ENCODE data around the gene CDK14.
A peak's percentile ranks its signal among the peaks of the same experiment; 100 is the strongest.

Gene CDK14

DNA sequence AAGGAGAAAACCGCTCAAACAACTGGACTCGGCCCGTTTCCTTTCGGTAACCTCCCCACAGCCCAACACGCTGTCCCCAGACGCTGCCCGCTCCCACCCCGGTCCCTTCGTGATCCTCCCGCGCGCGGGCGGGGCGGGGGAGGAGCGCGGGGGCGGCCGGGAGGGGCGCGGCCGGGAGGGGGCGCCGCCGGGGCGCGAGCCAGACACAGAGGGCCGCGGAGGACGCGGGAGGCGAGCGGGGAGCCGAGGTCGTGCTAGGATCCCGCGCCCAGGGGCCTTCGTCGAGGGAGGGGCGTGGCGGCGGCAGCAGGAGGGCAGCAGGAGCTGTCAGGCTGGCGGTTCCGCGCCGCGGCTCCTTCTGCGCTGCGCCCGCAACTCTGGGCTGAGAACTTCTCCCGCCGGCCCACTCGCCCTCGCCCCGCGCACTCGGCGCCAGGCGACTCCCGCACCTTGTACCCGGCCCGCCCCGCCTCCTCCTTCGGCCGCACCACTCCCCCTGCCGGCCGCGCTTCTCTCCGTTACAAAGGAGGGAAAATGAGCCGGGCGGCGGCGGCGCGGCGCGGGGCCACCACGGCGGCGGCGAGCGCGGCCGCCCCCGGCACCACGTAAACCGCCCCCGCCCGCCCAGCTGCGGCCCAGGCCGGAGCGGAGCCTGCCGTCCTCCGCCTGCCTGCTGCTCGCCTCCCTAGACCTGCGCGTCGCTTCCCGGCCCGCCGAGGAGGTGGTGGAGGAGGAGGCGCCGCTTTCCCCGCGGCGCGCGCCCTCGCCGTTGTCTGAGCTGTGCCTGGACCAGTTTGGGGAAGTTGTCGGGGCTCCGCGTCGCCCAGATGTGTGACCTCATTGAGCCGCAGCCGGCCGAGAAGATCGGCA is at the start of gene CDK14:
CDK14 (plus strand) TSS at position 521 of the 870 bp plus-strand sequence; CDS start at position 828, 307 bp downstream.
- peak; percentile 49 for DNase-seq

DNA sequence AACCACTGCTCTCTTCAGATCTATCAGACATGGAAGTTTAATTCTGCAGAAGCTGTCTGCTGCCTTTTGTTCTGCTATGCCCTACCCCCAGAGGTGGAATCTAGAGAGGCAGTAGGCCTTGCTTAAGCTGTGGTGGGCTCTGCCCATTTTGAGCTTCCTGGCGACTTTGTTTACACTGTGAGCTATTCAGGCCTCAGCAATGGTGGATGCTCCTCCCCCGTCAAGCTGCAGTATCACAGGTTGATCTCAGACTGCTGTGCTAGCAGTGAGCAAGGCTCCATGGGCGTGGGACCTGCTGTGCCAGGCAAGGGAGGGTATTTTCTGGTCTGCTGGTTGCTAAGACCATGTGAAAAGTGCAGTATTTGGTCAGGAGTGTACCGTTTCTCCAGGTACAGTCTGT is 45.1 kb upstream of the CDK14 start:
- DNase-seq: no peak

DNA sequence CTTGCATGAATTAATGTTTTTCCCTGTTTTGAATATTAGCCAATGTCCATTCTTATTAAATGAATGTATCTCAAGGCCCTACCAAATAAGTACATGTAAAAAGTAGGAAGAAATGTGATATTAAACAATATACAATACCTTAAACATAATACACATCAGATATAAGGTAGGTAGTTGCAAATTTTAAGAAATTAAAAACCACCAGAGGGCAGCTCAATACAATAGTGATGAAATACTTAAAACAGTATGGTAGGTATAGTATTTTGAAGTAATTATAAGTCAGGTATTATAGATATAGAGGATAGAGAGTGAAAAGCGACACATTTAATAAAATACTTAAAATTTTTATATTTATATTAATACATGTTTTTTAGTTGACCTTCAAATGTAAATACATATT is 43.6 kb upstream of the CDK14 start:
- DNase-seq: peak; percentile 7

- DNase-seq: peak; percentile 20
Measured at GRCh38 chr7:90560730-90561129, 35.4 kb upstream of the CDK14 start.

DNA sequence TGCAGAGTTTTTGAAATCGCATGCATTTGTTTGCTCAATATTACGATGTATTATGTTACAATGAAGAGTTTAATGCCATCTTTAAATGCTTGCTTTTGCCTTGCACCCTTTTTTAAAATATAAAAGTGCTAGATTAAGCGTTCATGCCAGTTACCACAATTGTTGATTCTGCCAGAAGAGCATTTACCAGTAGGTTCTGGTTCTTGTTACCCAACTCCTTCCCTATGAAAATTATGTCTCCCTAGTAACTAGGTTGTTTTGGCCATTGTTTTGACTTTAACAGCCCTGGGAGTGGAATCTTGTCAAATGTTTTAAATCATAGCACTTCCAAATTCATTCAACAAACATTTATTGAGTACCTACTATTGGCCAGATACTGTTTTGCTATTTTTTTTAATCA is 32.8 kb upstream of the CDK14 start:
- no peak for DNase-seq

- DNase-seq: no peak
Measured at GRCh38 chr7:90564455-90564854, 31.7 kb upstream of the CDK14 start.

DNA sequence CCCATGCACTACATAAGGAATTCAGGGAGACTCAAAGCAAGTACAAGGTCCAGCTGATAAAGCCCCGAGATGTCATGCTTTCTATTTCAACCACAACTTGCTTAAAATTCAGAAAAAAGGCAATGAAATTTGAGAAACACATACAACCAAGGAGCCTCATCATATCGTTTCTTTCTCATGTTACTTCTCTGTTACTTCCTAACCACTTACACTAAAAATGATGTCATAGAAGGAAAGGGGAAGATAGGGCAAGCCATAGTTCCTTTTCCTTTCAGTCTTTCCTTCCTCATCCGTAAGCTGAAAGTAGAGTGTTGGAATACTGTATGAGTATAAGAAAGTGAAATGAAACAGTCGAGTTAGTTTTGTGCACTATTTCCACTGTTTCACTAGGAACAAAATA is 27.9 kb upstream of the CDK14 start:
- no peak for DNase-seq

DNA sequence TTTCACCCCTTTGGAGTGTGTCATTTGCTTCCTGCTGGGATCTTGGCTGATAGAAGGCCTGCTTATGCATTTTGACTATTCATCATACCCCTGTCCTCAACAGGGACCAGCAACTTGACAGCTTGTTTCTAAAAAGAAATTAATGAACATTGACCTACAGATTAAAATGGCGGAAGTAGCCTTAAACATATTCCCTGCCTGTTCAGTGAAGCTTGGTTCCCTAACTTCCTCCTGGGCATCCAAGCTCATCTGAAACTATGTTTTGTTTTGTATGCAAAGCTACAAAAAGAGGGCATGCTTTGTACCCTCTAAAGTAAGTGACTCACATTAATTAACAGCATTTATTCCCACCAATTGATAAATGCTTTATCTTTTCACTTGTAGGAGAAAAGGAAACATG is 26.8 kb upstream of the CDK14 start:
- no peak for DNase-seq

DNA sequence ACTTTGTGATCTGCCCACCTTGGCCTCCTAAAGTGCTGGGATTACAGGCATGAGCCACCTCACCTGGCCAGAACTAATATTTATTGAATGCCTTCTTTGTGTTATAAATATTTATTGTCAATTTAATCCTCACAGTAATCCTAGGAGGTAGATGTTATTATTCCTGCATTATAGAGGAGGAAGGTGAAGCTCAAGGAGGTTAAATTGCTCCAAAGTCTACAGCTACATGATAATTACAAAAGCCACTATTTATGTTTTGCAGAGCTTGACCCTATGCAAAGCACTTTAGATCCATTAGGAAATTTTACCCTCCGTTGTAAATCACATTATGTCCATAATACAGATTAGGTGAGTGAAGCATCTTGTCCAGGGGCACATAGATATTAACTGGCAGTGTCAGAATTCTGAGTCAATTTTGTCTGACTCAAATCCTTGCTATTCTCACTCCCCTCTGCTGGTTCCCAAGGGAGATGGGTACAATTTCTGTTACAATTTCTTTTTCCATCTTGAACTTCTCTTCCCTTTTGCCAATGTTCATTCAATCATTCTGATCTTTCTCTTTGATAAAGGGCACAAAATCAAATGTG is 25.7 kb upstream of the CDK14 start:
- peak; percentile 58 for DNase-seq

DNA sequence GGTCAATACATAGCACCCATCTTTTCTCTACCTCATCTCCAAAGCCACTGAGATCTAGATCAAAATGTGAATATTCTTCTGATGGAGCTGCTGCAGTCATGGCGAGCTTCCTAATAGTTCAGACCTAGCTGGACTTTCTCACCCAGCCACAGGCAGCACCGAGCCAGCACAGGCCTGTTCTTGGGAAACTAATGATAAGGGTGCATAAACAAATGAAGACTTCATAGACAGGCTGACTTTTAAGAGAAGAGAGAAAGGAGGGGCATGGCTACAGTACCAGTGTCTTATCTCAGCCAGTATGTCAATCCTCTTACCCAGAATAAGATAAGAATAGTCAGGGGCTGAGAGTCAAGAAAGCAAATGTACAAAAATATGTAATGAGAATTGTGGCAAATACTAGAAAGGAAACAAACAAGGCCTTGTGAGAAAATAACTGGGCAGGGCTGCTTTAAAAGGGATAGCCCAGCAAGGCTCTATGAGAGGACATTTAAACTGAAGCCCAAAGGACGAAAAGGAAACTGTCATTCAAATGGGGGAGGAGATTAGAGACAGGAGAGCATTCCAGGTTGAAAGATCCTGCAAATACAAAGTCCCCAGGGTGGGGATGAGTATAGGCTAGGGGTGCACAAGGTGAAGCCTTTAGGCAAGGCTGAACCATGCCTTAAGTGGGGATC is 21.8 kb upstream of the CDK14 start:
- DNase-seq: peak; percentile 87

DNA sequence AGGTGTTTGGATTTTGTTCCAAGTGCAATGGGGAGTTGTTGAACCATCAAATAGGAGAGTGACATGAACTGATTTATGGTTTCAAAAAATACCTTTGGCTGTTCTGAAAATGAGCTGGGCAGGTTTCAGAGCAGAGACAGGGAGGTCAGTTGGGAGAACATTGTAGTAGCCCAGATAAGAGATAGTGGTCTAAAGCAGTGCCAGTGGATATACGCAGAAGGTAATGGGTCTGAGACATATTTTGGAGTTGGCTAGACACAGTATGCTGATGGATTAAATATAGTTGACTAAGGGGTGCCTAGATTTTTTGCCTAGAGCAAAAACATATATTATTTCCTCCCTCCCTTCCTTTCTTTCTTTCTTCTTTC is 21.3 kb upstream of the CDK14 start:
- peak; percentile 55 for DNase-seq

GRCh38 chr7:90579181-90579688 is 16.9 kb upstream of the CDK14 start:
- peak; percentile 90 for DNase-seq

GRCh38 chr7:90580051-90580450 is 16.1 kb upstream of the CDK14 start:
- DNase-seq: no peak

GRCh38 chr7:90582164-90582563 is 14.0 kb upstream of the CDK14 start:
- no peak for DNase-seq

GRCh38 chr7:90584378-90584777 is 11.7 kb upstream of the CDK14 start:
- no peak for DNase-seq

DNA sequence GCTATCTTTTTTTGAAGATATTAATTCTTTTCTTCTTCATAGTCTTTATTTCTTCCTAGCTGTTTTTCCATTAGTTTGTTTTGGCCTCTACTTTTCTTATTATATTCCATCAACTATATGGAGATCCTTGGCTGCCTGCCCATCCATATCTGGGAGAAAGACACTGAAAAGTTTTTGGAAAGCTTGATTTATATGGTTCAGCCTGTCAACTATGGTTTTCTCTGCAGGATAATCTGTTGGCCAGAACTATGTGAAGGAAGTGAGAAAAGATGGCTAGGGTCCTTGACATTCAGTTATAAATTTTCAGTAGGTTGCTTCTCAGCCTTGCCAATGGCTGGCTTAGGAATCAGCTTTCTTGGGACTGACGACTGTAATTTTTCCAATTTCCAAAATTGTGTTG is 10.0 kb upstream of the CDK14 start:
- DNase-seq: no peak

- DNase-seq: no peak
Measured at GRCh38 chr7:90587766-90588165, 8.4 kb upstream of the CDK14 start.

GRCh38 chr7:90592033-90592432 is 4.1 kb upstream of the CDK14 start:
- no peak for DNase-seq

DNA sequence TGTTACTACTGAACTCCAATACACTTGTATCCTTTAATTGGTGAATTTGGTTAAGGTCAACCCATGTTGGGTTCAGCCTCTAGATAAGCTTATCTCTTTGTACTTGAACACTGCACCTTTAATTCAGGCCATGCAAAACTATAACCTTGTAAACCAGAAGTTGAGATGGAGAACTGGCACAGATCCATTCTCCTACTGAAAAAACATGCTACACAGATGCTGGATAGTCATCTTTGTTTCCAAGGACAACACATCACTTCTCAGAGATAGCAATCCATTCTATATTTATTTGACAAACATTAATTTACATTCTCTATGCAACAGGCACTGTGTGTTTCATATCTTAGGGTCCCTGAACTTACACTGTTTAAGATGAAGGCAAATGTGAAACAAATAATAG is 2.9 kb upstream of the CDK14 start:
- DNase-seq: no peak

DNA sequence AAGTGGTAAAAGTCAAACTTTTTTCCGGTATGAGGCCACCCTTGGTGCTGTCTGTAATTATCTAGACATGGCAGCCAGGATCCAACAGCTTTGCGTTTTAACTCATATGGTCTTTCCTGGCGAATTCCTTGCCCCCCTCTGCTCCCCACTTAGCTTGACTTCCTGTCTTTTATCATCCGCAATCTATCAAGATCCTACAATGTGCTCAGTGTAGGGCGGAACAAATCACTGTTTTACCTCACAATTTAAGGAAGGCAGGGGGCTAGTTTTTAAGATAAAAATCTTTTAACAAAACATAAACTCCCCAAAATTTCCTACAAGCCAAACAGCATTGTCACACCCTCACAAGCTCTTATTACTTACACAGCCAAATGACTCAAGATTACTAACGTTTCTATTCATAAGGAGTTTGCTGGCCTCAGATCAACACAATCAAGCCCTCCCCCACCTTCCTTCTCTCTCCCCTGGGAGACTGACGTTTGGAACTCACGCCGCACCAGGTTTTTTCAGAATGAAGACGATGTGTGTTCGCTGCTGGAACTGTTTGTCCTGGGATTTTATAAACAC is 1.3 kb upstream of the CDK14 start:
- DNase-seq: peak; percentile 72

DNA sequence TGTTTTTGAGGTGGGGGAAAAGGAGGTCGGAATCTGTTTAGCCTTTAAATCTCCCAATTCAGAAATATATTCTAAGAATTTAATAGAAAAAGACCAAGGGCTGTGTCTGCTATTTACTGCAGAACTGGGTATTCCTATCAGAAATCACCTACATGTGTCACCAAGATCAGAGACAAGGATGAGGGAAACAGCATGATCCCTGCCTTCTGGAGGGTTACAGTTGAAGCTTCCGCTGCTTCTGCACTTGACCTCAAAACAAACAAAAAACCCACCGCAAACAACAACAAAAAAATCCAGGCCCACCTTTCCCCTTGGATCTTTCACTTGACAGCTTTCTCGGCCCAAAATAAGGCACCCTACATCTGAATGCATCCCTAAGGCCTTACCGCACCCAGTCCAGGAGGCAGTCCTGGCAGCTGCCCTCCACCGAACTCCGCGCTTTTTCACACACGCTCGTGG is 750 bp upstream of the CDK14 start:
- no peak for DNase-seq

- no peak for DNase-seq
Measured at GRCh38 chr7:90596671-90597562, 796 bp downstream of the CDK14 start.

Data from NCI-H226 (cell line).